Esophagus mucosa (tissue), 1 donor: ENCODE measurements around the gene ENHO. TPM values are rescaled to one million over a fixed set of nuclear protein-coding genes. Genes with fewer than 3 reads are reported as not detected.

Experiments used
- ATAC-seq: fragments of 200-7000 bp; cut with Tn5 transposase; one replicate; pipeline ENCODE4 v1.9.1; 2020
- total RNA-seq: library from RNA; stranded (reverse); gene quantifications from one replicate; pipeline ENCODE4 v1.2.4, GENCODE V29; 2023
- donor health status: DM: yes; HTN: yes; CAD: no.

ENHO gene
- total RNA-seq, 1 donor from 2014 or later, result 0.24 TPM

- no peak for ATAC-seq
Observed at GRCh38 chr9:34475097-34475496, 47.7 kb downstream of the ENHO start.

Other genes with a start within 250 kb of the ENHO start
- gene KIF24, start 193.7 kb downstream of the ENHO start, total RNA-seq, result 2.0 TPM
- gene NUDT2, start 193.4 kb downstream of the ENHO start, total RNA-seq, result 19.9 TPM
- 5.4 TPM for gene MYORG, start 146.1 kb downstream of the ENHO start, total RNA-seq
- 4.5 TPM for gene FAM219A, start 64.4 kb downstream of the ENHO start, total RNA-seq
- gene DNAI1, start 64.2 kb downstream of the ENHO start, total RNA-seq, result not detected
- gene CNTFR, start 66.7 kb upstream of the ENHO start, total RNA-seq, result not detected
- 26.3 TPM for gene RPP25L, start 89.1 kb upstream of the ENHO start, total RNA-seq
- gene DCTN3, start 97.5 kb upstream of the ENHO start, total RNA-seq, result 120 TPM
- not detected for gene ARID3C, start 106.1 kb upstream of the ENHO start, total RNA-seq
- 56.3 TPM for gene SIGMAR1, start 114.8 kb upstream of the ENHO start, total RNA-seq
- 14.6 TPM for gene GALT, start 123.7 kb upstream of the ENHO start, total RNA-seq
- gene IL11RA, start 129.2 kb upstream of the ENHO start, total RNA-seq, result 4.0 TPM
- gene CCL27, start 139.7 kb upstream of the ENHO start, total RNA-seq, result 0.20 TPM
- gene CCL19, start 168.3 kb upstream of the ENHO start, total RNA-seq, result 5.1 TPM
- 18.5 TPM for gene CCL21, start 187.1 kb upstream of the ENHO start, total RNA-seq